ENCODE data around the gene SLC41A3. TPM values are rescaled to one million over a fixed set of nuclear protein-coding genes. Genes with fewer than 3 reads are reported as not detected.
"Not testable (repeated sequence)": the region's sequence is repeated elsewhere in the genome, so short reads cannot be mapped to it uniquely, and the experiment has no call there.

SLC41A3 gene
- total and polyA plus RNA-seq, 10 of the 15 experiments (the other 5 are each of a cell fraction or from before 2014, with no cell fraction given) = 8.3 to 29.5 (median 16.7) TPM

GRCh38 chr3:126002189-126002588 is 81.7 kb downstream of the SLC41A3 start:
- ChIA-PET RAD21 (ENCODE audit: unreplicated experiment) (no interaction called here), SMC1A (ENCODE audit: uncharacterized antibody, unreplicated experiment) (interaction anchor here (0.7 kb wide), 1 partner anchor 10 kb away, joined by 3 read pairs; no protein-coding TSS in a partner anchor), POLR2A (no interaction called here), CTCF (no interaction called here)
- Histone ChIP-seq H3K4me2 (ENCODE audit: control insufficient read depth, insufficient read depth) (no peak overlapping the region), H3K9me3 (replicated peaks; ENCODE audit: control insufficient read depth, insufficient read depth, low read length) (no peaks in the 10 kb centered on the region), H3K4me1 (ENCODE audit: control insufficient read depth, insufficient read depth, low read length) (no peaks in the 10 kb centered on the region), H3K36me3 (ENCODE audit: control insufficient read depth in 2 of 2, insufficient read depth in 2 of 2, low read length in 1 of 2) (no peaks in the 10 kb centered on the region), H3K4me3 (no peak overlapping the region), H3K79me2 (ENCODE audit: control insufficient read depth, insufficient read depth, low read length) (no peaks in the 10 kb centered on the region), H3K27ac (ENCODE audit: control insufficient read depth, insufficient read depth) (no peak overlapping the region), H3K9ac (ENCODE audit: control insufficient read depth, insufficient read depth, low read length) (no peak overlapping the region), H4K20me1 (ENCODE audit: control insufficient read depth, insufficient read depth) (no peaks in the 10 kb centered on the region), H2AFZ (ENCODE audit: control insufficient read depth, low read depth, low read length) (no peak overlapping the region), H3K27me3 (replicated peaks in 1 of 2; ENCODE audit: control insufficient read depth in 2 of 2, insufficient read depth in 2 of 2, low read length in 1 of 2) (no peaks in the 10 kb centered on the region)
- ATAC-seq (no peak), DNase-seq (ENCODE audit: low read depth, low spot score) (no peak), FAIRE-seq (no peak)
- BruUV-seq (replicated peaks) = no TSS peak
- intact Hi-C loops (cut with micrococcal nuclease; ENCODE audit: unreplicated experiment) (no loop called here), in situ Hi-C loops (cut with MboI) (no loop called here)
- no peak for TF ChIP-seq HCFC1 (IDR thresholded peaks at IDR 0.05; ENCODE audit: low read length)
- no peak for TF ChIP-seq ZNF687 (IDR thresholded peaks at IDR 0.05)
- TF ChIP-seq IKZF2 (IDR thresholded peaks at IDR 0.05) = no peak
- TF ChIP-seq POLR2AphosphoS2 (IDR thresholded peaks at IDR 0.05; ENCODE audit: low read depth, low read length) = no peak
- TF ChIP-seq JUND (IDR thresholded peaks at IDR 0.05; ENCODE audit: low read depth, low read length) = no peak
- TF ChIP-seq YBX1 (IDR thresholded peaks at IDR 0.05) = no peak
- no peak for TF ChIP-seq CBFB (IDR thresholded peaks at IDR 0.05; ENCODE audit: low read depth)
- no peak for TF ChIP-seq RAD51 (IDR thresholded peaks at IDR 0.05)
- no peak for TF ChIP-seq HDAC6 (IDR thresholded peaks at IDR 0.05; ENCODE audit: unreplicated experiment)

GRCh38 chr3:125996751-125997150 is 87.2 kb downstream of the SLC41A3 start:
- RAD21 ChIA-PET (ENCODE audit: unreplicated experiment); H2AFZ ChIP-seq (ENCODE audit: control insufficient read depth, low read depth, low read length); H3K4me3 ChIP-seq; H3K79me2 ChIP-seq (ENCODE audit: control insufficient read depth, insufficient read depth, low read length); H3K9ac ChIP-seq (ENCODE audit: control insufficient read depth, insufficient read depth, low read length); DNase-seq (ENCODE audit: low read depth, low spot score); H3K9me3 ChIP-seq (replicated peaks; ENCODE audit: control insufficient read depth, insufficient read depth, low read length); ATAC-seq; FAIRE-seq; H3K27ac ChIP-seq (ENCODE audit: control insufficient read depth, insufficient read depth); H3K4me1 ChIP-seq (ENCODE audit: control insufficient read depth, insufficient read depth, low read length); H3K36me3 ChIP-seq (ENCODE audit: control insufficient read depth in 2 of 2, insufficient read depth in 2 of 2, low read length in 1 of 2); POLR2A ChIA-PET; H3K27me3 ChIP-seq (replicated peaks in 1 of 2; ENCODE audit: control insufficient read depth in 2 of 2, insufficient read depth in 2 of 2, low read length in 1 of 2); SMC1A ChIA-PET (ENCODE audit: uncharacterized antibody, unreplicated experiment); H4K20me1 ChIP-seq (ENCODE audit: control insufficient read depth, insufficient read depth); BruUV-seq (replicated peaks); in situ Hi-C loops (cut with MboI); H3K4me2 ChIP-seq (ENCODE audit: control insufficient read depth, insufficient read depth); intact Hi-C loops (cut with micrococcal nuclease; ENCODE audit: unreplicated experiment); CTCF ChIA-PET: not testable (repeated sequence)
- WGBS (ENCODE audit: insufficient coverage, insufficient replicate concordance, low lambda C conversion rate, missing lambda C conversion rate) = 68% methylated on average over 4 of the region's 4 CpGs
